Mesodermal cell (in vitro differentiated cells): Measurements from ENCODE around the gene CARNS1.

Experiments used
- H3K27ac ChIP-seq: 2 replicates; pipeline ENCODE4 v1.7.0; 2013; ENCODE audit warnings: mild to moderate bottlenecking, low read depth, low read length, moderate library complexity; ENCODE audit not compliant: severe bottlenecking
- H3K36me3 ChIP-seq: 2 replicates; pipeline ENCODE4 v1.7.1; 2013; ENCODE audit warnings: mild to moderate bottlenecking, low read length, moderate library complexity; ENCODE audit not compliant: control insufficient read depth, insufficient read depth
- H3K4me1 ChIP-seq: one replicate; pipeline ENCODE4 v1.7.1; 2013; ENCODE audit warnings: mild to moderate bottlenecking, low read length; ENCODE audit not compliant: insufficient read depth, control insufficient read depth, poor library complexity, severe bottlenecking
- H3K4me3 ChIP-seq: 2 replicates; pipeline ENCODE4 v1.7.0; 2013; ENCODE audit warnings: low read length, control low read depth, mild to moderate bottlenecking; ENCODE audit not compliant: insufficient read depth, poor library complexity, severe bottlenecking; ENCODE audit errors: extremely low read depth
- H3K9me3 ChIP-seq: 2 replicates; pipeline ENCODE4 v1.7.1; 2013; ENCODE audit warnings: mild to moderate bottlenecking, low read length, moderate library complexity; ENCODE audit not compliant: control insufficient read depth
- WGBS, 2 experiments: methylation state at CpG; one replicate each; pipeline ENCODE4 v1.1.5; 2013; ENCODE audit warnings: missing lambda C conversion rate in 2 of 2; ENCODE audit not compliant: insufficient coverage in 2 of 2; 5-methylcytosine and 5-hydroxymethylcytosine counted together

CARNS1 gene

GRCh38 chr11:67451658-67451976, 36.1 kb downstream of the CARNS1 start:
- WGBS, 2 experiments, result 95 to 96% methylated on average over 5 to 14 of the region's 14 CpGs
- peaks cover 4% of the 10 kb centered on the region for H3K4me1 ChIP-seq
- H3K36me3 ChIP-seq, result no peaks in the 10 kb centered on the region
- H3K4me3 ChIP-seq, result no peak overlapping the region
- no peaks in the 10 kb centered on the region for H3K9me3 ChIP-seq
- H3K27ac ChIP-seq, result no peak overlapping the region

- Histone ChIP-seq H3K27ac (no peak within 1 kb of the TSS), H3K4me1 (peaks cover 3% of the 10 kb centered on the region), H3K36me3 (no peaks in the 10 kb centered on the region), H3K4me3 (no peak within 1 kb of the TSS), H3K9me3 (no peaks in the 10 kb centered on the region)
- 95 to 96% methylated on average over 28 to 32 of the region's 33 CpGs for WGBS, 2 experiments
Observed at GRCh38 chr11:67452141-67452952, 36.9 kb downstream of the CARNS1 start, which contains the start of gene GPR152. GPR152 (minus strand) TSS chr11:67452729; CDS start chr11:67452724, 5 bp downstream.

- WGBS, 2 experiments, result 94 to 99% methylated on average over 15 to 16 of the region's 21 CpGs
- Histone ChIP-seq H3K4me1 (no peaks in the 10 kb centered on the region), H3K36me3 (no peaks in the 10 kb centered on the region), H3K27ac (no peak overlapping the region), H3K4me3 (no peak overlapping the region), H3K9me3 (no peaks in the 10 kb centered on the region)
Observed at GRCh38 chr11:67453816-67454732, 38.6 kb downstream of the CARNS1 start.

GRCh38 chr11:67455054-67455453, 39.6 kb downstream of the CARNS1 start, which contains the start of gene CABP4:
CABP4 (plus strand) TSS chr11:67455354; CDS start chr11:67455424, 70 bp downstream.
- H3K4me3 ChIP-seq, result no peak within 1 kb of the TSS
- 80 to 100% methylated on average over 1 to 2 of the region's 3 CpGs for WGBS, 2 experiments
- H3K4me1 ChIP-seq, result no peaks in the 10 kb centered on the region
- H3K27ac ChIP-seq, result no peak within 1 kb of the TSS
- no peaks in the 10 kb centered on the region for H3K9me3 ChIP-seq
- no peaks in the 10 kb centered on the region for H3K36me3 ChIP-seq

- 89 to 92% methylated on average over 19 to 24 of the region's 25 CpGs for WGBS, 2 experiments
- no peaks in the 10 kb centered on the region for H3K36me3 ChIP-seq
- H3K27ac ChIP-seq, result no peak overlapping the region
- H3K4me1 ChIP-seq, result no peaks in the 10 kb centered on the region
- no peak overlapping the region for H3K4me3 ChIP-seq
- H3K9me3 ChIP-seq, result no peaks in the 10 kb centered on the region
Observed at GRCh38 chr11:67456068-67456705, 40.7 kb downstream of the CARNS1 start.

GRCh38 chr11:67457453-67457852, 42.0 kb downstream of the CARNS1 start:
- Histone ChIP-seq H3K4me1 (no peaks in the 10 kb centered on the region), H3K27ac (no peak overlapping the region), H3K36me3 (no peaks in the 10 kb centered on the region), H3K9me3 (no peaks in the 10 kb centered on the region), H3K4me3 (no peak overlapping the region)
- WGBS, 2 experiments, result 93 to 96% methylated on average over 11 to 12 of the region's 12 CpGs

GRCh38 chr11:67458266-67458665, 42.8 kb downstream of the CARNS1 start:
- H3K27ac ChIP-seq, result no peak overlapping the region
- H3K9me3 ChIP-seq, result no peaks in the 10 kb centered on the region
- no peak overlapping the region for H3K4me3 ChIP-seq
- whole genome bisulfite sequencing, 2 experiments, result 92 to 95% methylated on average over 17 to 19 of the region's 19 CpGs
- H3K36me3 ChIP-seq, result no peaks in the 10 kb centered on the region
- H3K4me1 ChIP-seq, result no peaks in the 10 kb centered on the region

- H3K4me3 ChIP-seq, result no peak overlapping the region
- 96 to 97% methylated on average over 7 to 8 of the region's 10 CpGs for WGBS, 2 experiments
- no peaks in the 10 kb centered on the region for H3K9me3 ChIP-seq
- H3K4me1 ChIP-seq, result peaks cover 10% of the 10 kb centered on the region
- no peak overlapping the region for H3K27ac ChIP-seq
- H3K36me3 ChIP-seq, result no peaks in the 10 kb centered on the region
Observed at GRCh38 chr11:67463186-67463585, 47.7 kb downstream of the CARNS1 start.

GRCh38 chr11:67463680-67464410, 48.4 kb downstream of the CARNS1 start:
- H3K36me3 ChIP-seq, result no peaks in the 10 kb centered on the region
- H3K9me3 ChIP-seq, result no peaks in the 10 kb centered on the region
- WGBS, 2 experiments, result 89 to 90% methylated on average over 10 to 18 of the region's 20 CpGs
- no peak overlapping the region for H3K27ac ChIP-seq
- peaks cover 13% of the 10 kb centered on the region for H3K4me1 ChIP-seq
- peak overlapping the region; percentile 52 for H3K4me3 ChIP-seq
